H9 (cell line): ENCODE measurements around the gene FMOD. TPM values are rescaled to one million over a fixed set of nuclear protein-coding genes. Genes with fewer than 3 reads are reported as not detected.

ENCODE experiments used
- DNase-seq: peaks from one replicate; pipeline ENCODE4 v3.0.0-alpha.2; 2017
- H2AFZ ChIP-seq: one replicate; pipeline ENCODE4 v1.6.1; 2013; ENCODE audit warnings: mild to moderate bottlenecking, low read length, control low read depth, moderate library complexity
- H2AK5ac ChIP-seq: 2 replicates; pipeline ENCODE4 v1.6.1; 2013; ENCODE audit warnings: low read length, control low read depth, mixed read lengths; ENCODE audit not compliant: insufficient read length
- H2BK120ac ChIP-seq: one replicate; pipeline ENCODE4 v1.6.1; 2013; ENCODE audit warnings: low read depth, mild to moderate bottlenecking, low read length, control low read depth, inconsistent platforms; ENCODE audit not compliant: poor library complexity, severe bottlenecking
- H2BK12ac ChIP-seq: 2 replicates; pipeline ENCODE4 v1.6.1; 2013; ENCODE audit warnings: low read length, control low read depth, mixed read lengths, low read depth; ENCODE audit not compliant: insufficient read length
- H2BK15ac ChIP-seq: 2 replicates; pipeline ENCODE4 v1.6.1; 2013; ENCODE audit warnings: low read depth, low read length, control low read depth
- H2BK20ac ChIP-seq: one replicate; pipeline ENCODE4 v1.6.1; 2013; ENCODE audit warnings: low read depth, mild to moderate bottlenecking, low read length, control low read depth, inconsistent platforms; ENCODE audit not compliant: poor library complexity, severe bottlenecking
- H2BK5ac ChIP-seq: 2 replicates; pipeline ENCODE4 v1.6.1; 2013; ENCODE audit warnings: low read length, control low read depth, mixed read lengths; ENCODE audit not compliant: insufficient read length
- H3K14ac ChIP-seq: 2 replicates; pipeline ENCODE4 v1.6.1; 2013; ENCODE audit warnings: low read length, control low read depth; ENCODE audit not compliant: insufficient read depth
- H3K18ac ChIP-seq: 2 replicates; pipeline ENCODE4 v1.6.1; 2013; ENCODE audit warnings: low read depth, mild to moderate bottlenecking, mixed read lengths, low read length, control low read depth; ENCODE audit not compliant: insufficient read length
- H3K23ac ChIP-seq: 2 replicates; pipeline ENCODE4 v1.6.1; 2013; ENCODE audit warnings: low read length, control low read depth, mixed read lengths, low read depth; ENCODE audit not compliant: insufficient read length
- H3K23me2 ChIP-seq: 2 replicates; pipeline ENCODE4 v1.6.1; 2013; ENCODE audit warnings: low read depth, mild to moderate bottlenecking, mixed read lengths, low read length, control low read depth; ENCODE audit not compliant: insufficient read length, poor library complexity, severe bottlenecking
- H3K27ac ChIP-seq: 2 replicates; pipeline ENCODE4 v1.5.1; 2013; ENCODE audit warnings: low read length, control low read depth, mixed read lengths, low read depth; ENCODE audit not compliant: insufficient read length
- H3K27me3 ChIP-seq: 2 replicates; pipeline ENCODE4 v1.6.1; 2013; ENCODE audit warnings: low read length, control low read depth, inconsistent platforms; ENCODE audit not compliant: insufficient read depth
- H3K4ac ChIP-seq: 2 replicates; pipeline ENCODE4 v1.6.1; 2013; ENCODE audit warnings: low read depth, mild to moderate bottlenecking, control low read depth, inconsistent platforms, low read length, moderate library complexity
- H3K4me1 ChIP-seq: 2 replicates; pipeline ENCODE4 v1.6.1; 2013; ENCODE audit warnings: low read length, control low read depth, inconsistent platforms; ENCODE audit not compliant: insufficient read depth
- H3K4me2 ChIP-seq: 2 replicates; pipeline ENCODE4 v1.6.1; 2013; ENCODE audit warnings: low read length, control low read depth, mixed read lengths; ENCODE audit not compliant: insufficient read length, insufficient read depth
- H3K56ac ChIP-seq: 2 replicates; pipeline ENCODE4 v1.6.1; 2013; ENCODE audit warnings: low read depth, mild to moderate bottlenecking, mixed read lengths, low read length, control low read depth; ENCODE audit not compliant: insufficient read length
- H3K79me1 ChIP-seq: 2 replicates; pipeline ENCODE4 v1.6.1; 2013; ENCODE audit warnings: low read depth, mild to moderate bottlenecking, moderate library complexity, low read length, control low read depth, inconsistent platforms; ENCODE audit not compliant: insufficient read depth, poor library complexity, severe bottlenecking
- H3K79me2 ChIP-seq: 2 replicates; pipeline ENCODE4 v1.6.1; 2013; ENCODE audit warnings: low read length, control low read depth, inconsistent platforms; ENCODE audit not compliant: insufficient read depth
- H3K9ac ChIP-seq: 2 replicates; pipeline ENCODE4 v1.6.1; 2013; ENCODE audit warnings: low read length, control low read depth, mixed read lengths; ENCODE audit not compliant: insufficient read length; ENCODE audit errors: extremely low read depth
- H3K9me3 ChIP-seq: one replicate; pipeline ENCODE4 v1.6.1; 2013; ENCODE audit warnings: low read depth, low read length, inconsistent platforms; ENCODE audit not compliant: control insufficient read depth
- H3T11ph ChIP-seq: one replicate; pipeline ENCODE4 v1.6.1; 2013; ENCODE audit warnings: mild to moderate bottlenecking, low read length, control low read depth, inconsistent platforms
- H4K20me1 ChIP-seq: one replicate; pipeline ENCODE4 v1.6.1; 2013; ENCODE audit not compliant: control insufficient read depth, insufficient read length, insufficient read depth
- H4K5ac ChIP-seq: 2 replicates; pipeline ENCODE4 v1.6.1; 2013; ENCODE audit warnings: low read depth, mild to moderate bottlenecking, mixed read lengths, low read length, control low read depth; ENCODE audit not compliant: insufficient read length
- H4K8ac ChIP-seq: replicated peaks from 2 replicates; pipeline ENCODE4 v1.6.1; 2013; ENCODE audit warnings: low read length, control low read depth, mixed read lengths, low read depth; ENCODE audit not compliant: insufficient read length
- H4K91ac ChIP-seq: 2 replicates; pipeline ENCODE4 v1.6.1; 2013; ENCODE audit warnings: low read depth, mild to moderate bottlenecking, moderate library complexity, mixed read lengths, low read length, control low read depth; ENCODE audit not compliant: insufficient read length
- H3K27ac Mint-ChIP-seq, 3 experiments: 2 replicates in 2 of 3; 3 replicates in 1 of 3; pipeline ENCODE4 v1.8.0; 2020 to 2021; ENCODE audit warnings: mixed read lengths in 3 of 3, mild to moderate bottlenecking in 1 of 3, moderate library complexity in 1 of 3
- H3K27me3 Mint-ChIP-seq: 2 replicates; pipeline ENCODE4 v1.8.0; 2021; ENCODE audit warnings: low read depth, mild to moderate bottlenecking, moderate library complexity, mixed read lengths
- H3K36me3 Mint-ChIP-seq, 3 experiments: 2 replicates in 2 of 3; 3 replicates in 1 of 3; pipeline ENCODE4 v1.8.0; 2020 to 2021; ENCODE audit warnings: low read depth in 3 of 3, mixed read lengths in 3 of 3; ENCODE audit not compliant: insufficient read depth in 1 of 3
- H3K4me1 Mint-ChIP-seq, 2 experiments: 2 replicates each; pipeline ENCODE4 v1.8.0; 2020; ENCODE audit warnings: mixed read lengths in 2 of 2
- H3K4me3 Mint-ChIP-seq, 2 experiments: 2 replicates in 1 of 2; 3 replicates in 1 of 2; pipeline ENCODE4 v1.8.0; 2020 to 2021; ENCODE audit warnings: mild to moderate bottlenecking in 2 of 2, mixed read lengths in 2 of 2, moderate library complexity in 1 of 2
- H3K9me3 Mint-ChIP-seq, 2 experiments: 2 replicates in 1 of 2; 3 replicates in 1 of 2; pipeline ENCODE4 v1.8.0; 2020; ENCODE audit warnings: mild to moderate bottlenecking in 2 of 2, mixed read lengths in 2 of 2, moderate library complexity in 1 of 2
- CTCF ChIP-seq: fragments of 200-600 bp; sonication (generic); conservative IDR thresholded peaks from 3 replicates; pipeline ENCODE4 v1.8.0; 2021; ENCODE audit warnings: antibody characterized with exemption, mild to moderate bottlenecking
- WGBS: extraction: QIAGEN DNeasy Blood & Tissue Kit; methylation state at CpG from one replicate; pipeline ENCODE4 v1.1.7; 2013; ENCODE audit warnings: missing lambda C conversion rate, low lambda C conversion rate, mixed read lengths; ENCODE audit not compliant: insufficient read length; ENCODE audit errors: extremely low coverage; 5-methylcytosine and 5-hydroxymethylcytosine counted together
- total RNA-seq: library from RNA; stranded (reverse); gene quantifications from 2 replicates; pipeline ENCODE4 v1.2.1, GENCODE V29; 2021

Gene FMOD
- total RNA-seq, 1 experiment from 2014 or later: not detected

- peaks cover 4% of the 10 kb centered on the region for H3K23me2 ChIP-seq
- no peaks in the 10 kb centered on the region for H3K9me3 Mint-ChIP-seq
- H3K79me2 ChIP-seq: no peaks in the 10 kb centered on the region
- H2BK120ac ChIP-seq: no peak overlapping the region
- no peak overlapping the region for H3K27ac Mint-ChIP-seq
- peaks cover 42 to 65% of the 10 kb centered on the region in 2 experiments for H3K4me1 Mint-ChIP-seq
- H3K4me1 ChIP-seq: peaks cover under 1% of the 10 kb centered on the region; the same call in 1 of the 2 replicates
- no peak for TF ChIP-seq CTCF
- H3K9ac ChIP-seq: no peak overlapping the region
- peaks cover 9% of the 10 kb centered on the region; the same call in 1 of the 2 replicates for H3K27me3 ChIP-seq
- H3K79me1 ChIP-seq: no peaks in the 10 kb centered on the region
- H3K18ac ChIP-seq: no peak overlapping the region
- WGBS: no CpG with 5 or more reads among the region's 3 CpGs
- no peak overlapping the region for H2BK15ac ChIP-seq
- H3K4me2 ChIP-seq: no peak overlapping the region
- H3K4me3 Mint-ChIP-seq: no peak overlapping the region
- peaks cover 4% of the 10 kb centered on the region for H4K20me1 ChIP-seq
- no peak overlapping the region for H3K27ac ChIP-seq
- no peak overlapping the region for H4K91ac ChIP-seq
- H3K56ac ChIP-seq: no peak overlapping the region
- no peak overlapping the region for H2AK5ac ChIP-seq
- H3T11ph ChIP-seq: no peak overlapping the region
- no peak overlapping the region for H2BK5ac ChIP-seq
- no peak for DNase-seq
- peaks cover 88% of the 10 kb centered on the region for H3K27me3 Mint-ChIP-seq
- no peak overlapping the region for H3K23ac ChIP-seq
- no peak overlapping the region for H2BK12ac ChIP-seq
- H2BK20ac ChIP-seq: no peak overlapping the region
- no peak overlapping the region for H2AFZ ChIP-seq
- no peak overlapping the region for H4K8ac ChIP-seq
- H3K4ac ChIP-seq: no peak overlapping the region
- H3K9me3 ChIP-seq: no peaks in the 10 kb centered on the region
- H3K14ac ChIP-seq: no peak overlapping the region
- H3K36me3 Mint-ChIP-seq: no peaks in the 10 kb centered on the region
- no peak overlapping the region for H4K5ac ChIP-seq
These were observed 27.3 kb downstream of the FMOD start for GRCh38 chr1:203323587-203323986.
